Stimulated activated CD8-positive, alpha-beta memory T cell treated with anti-CD3 and anti-CD28 coated beads, Interleukin-7, amount 100 ng/mL, for 4 hours (primary cell): Measurements from ENCODE around the gene RAPGEF5.

ENCODE experiments used
- DNase-seq, 2 donors: peaks; one replicate each; pipeline ENCODE4 v3.0.0-alpha.2; 2020; ENCODE audit warnings: low read depth in 2 of 2

RAPGEF5 gene

DNA sequence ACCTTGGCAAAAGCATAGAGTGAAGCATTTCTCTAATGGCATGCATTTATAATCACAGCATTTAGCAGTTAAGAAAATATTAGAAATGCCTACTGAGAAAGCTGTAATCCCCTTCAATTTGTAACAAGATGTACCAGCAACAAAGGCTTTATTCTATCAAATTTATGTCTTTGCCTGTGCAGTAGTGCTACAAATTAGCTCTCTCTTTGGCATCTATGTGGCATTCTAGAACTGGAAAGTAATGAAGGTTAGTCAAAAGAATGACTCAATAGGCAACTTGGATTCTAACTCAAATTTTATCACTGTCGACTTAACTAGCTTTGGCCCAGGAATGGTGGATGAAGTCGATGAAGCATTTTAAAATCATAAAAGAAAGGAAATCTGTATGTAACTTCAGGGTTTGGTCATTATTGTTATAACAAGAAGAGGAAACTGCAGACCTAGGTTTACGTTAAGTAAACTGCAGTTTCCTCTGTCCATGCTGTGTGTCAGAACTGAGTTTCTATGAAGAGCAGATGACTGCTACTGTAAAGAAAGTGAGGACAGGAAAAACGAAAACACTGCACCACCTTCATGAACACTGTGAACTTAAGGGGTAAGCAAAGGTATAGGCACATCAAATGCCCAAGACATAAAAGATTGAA, 140.0 kb downstream of the RAPGEF5 start:
- no peak for DNase-seq

- no peak for DNase-seq
Measured at GRCh38 chr7:22216309-22216708, 140.6 kb downstream of the RAPGEF5 start.

GRCh38 chr7:22214000-22214399, 143.0 kb downstream of the RAPGEF5 start:
- DNase-seq: no peak

DNA sequence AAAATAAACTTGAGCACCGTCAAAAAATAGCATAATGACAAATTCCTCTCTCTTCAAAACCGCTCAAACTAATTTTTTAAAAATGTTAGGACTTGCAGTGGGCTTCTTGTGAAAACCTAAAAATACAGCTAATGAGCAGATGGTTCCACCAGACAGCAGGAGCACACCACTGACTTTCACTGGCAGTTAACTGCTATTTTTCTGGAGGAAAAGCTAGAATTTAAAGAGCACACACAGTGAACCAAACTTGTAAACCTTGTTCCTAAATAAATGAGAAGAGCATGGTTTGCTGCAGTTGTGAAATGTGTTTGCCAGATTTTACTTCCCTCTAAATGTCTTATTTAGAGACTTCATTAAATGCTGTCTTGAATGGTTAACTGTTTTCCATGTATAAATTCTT, 143.9 kb downstream of the RAPGEF5 start:
- DNase-seq: no peak

DNA sequence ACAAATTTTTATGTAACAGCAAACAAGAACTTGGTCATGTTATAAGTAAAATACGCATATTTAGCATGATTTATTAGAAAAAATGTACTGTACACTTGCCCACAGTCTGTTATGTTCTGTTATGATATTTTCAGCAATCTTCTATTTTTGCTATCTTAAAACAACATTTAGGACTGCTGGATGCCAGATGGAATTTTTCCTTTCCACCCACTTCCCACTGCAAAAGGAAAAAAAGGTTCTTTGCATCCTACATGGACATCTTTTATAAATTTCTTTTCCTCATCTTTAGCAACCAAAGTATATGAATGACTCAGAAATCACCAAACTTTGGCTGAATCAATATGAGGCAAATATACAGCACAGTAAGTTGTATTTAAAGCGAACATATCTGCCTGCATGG, 146.0 kb downstream of the RAPGEF5 start:
- DNase-seq: no peak

GRCh38 chr7:22210355-22210754, 146.6 kb downstream of the RAPGEF5 start:
- no peak for DNase-seq

DNA sequence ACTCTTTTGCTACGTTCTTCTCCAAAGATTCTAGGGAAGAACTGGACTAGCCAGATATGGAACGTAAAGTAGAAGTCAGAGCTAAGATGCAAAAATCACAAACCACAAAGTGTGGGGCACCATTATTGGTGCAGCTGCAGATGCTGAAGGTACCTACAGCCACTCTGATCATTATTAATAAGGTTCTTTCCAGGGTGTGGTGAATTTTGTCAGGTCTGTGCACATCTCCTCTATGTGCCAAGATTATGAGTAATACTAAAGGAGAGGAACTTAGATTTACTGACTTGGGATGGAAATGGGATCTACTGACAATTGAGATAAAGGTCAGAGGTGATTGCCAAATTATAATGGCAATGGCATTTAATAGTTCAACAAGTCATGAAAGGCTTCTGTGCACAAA, 148.2 kb downstream of the RAPGEF5 start:
- DNase-seq: no peak

GRCh38 chr7:22207724-22208225, 149.2 kb downstream of the RAPGEF5 start:
- no peak for DNase-seq

GRCh38 chr7:22205631-22206030, 151.3 kb downstream of the RAPGEF5 start:
- DNase-seq: no peak

DNA sequence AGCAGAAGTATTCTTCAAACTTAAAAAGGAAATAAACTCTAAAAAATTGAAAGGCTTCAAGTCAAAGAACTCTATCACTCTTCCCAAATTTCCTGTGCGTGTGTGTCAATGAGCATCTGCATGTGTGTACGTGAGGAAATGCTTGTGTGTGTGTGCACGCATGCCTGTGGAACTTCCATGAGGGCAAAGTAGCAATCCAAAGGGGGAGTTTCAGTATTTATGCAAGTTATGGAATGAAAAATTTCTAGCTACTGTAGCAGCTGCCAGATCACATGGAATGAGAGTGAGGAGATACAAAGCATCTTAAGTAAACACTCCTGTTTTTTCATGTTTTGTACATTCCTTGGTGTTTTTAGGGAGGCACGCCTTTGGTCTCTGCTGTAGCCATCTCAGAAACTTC, 152.6 kb downstream of the RAPGEF5 start:
- DNase-seq: no peak

DNA sequence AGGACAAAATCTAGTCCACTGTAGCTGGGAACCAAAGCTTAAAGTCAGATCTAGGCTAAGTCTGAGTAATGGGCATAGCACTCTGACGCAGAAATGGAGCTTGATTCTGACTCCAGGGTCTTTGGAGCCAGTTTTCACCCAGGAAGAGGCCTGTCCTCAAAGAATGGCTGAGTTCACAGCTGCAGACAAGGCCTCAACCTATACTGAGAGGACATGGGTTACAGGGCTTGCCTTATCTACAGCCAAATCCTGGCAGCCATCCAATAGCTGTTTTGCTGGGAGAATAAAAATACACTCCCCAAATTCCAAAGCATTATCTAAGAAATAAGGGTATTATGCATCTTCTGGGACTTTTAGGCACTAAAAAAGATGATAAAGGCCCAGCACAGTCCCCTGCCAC, 154.8 kb downstream of the RAPGEF5 start:
- no peak for DNase-seq

DNA sequence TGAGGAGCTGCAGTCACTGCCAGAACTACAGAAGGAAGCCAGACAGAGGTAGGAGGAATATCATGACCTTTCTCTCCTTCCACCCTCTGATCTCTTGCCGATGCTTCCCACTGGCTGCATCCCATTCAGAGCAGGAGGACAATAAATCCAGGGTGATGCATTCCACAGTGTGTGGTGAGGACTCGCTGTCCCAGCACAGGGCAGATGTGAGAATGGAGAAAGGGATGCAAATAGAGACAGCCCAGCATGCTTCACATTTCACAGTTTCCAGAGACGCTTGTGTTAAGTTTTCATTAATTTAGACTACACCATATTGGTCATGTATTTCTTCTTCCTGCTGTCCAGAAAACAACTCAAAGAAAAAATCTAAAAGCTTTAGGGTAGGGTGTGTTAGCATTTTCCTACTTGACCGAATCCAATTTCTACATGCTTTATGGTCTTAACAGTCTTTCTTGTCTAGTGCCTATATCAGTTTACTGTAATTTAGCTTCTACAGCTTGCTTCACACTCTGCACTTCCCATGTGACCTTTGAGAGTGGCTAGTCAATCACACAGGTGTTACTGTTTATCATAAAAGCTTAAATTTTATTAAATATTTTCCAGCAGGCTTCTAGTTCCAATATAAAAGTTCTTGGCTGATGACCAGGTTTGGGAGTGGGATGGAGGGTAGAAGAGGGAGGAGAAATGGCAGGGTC, 155.6 kb downstream of the RAPGEF5 start:
- no peak for DNase-seq

DNA sequence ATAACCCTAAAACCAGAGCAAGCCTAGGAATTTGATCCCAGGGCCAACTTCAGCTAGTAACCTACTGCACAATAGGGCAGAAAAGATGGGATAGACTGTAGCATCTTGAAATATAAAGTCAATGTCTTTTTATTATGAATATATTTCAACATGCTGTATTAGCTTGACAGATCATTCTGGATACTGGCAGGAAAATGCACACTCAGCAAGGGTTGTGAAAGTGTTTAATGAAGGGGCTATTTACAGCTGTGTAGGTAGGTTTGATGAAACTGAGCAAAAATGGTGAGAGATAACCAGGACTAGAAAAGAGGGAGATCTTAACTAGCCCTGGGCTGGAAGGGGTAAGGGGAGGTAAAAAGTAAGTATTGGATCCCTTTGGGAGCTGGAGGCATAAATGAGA, 156.2 kb downstream of the RAPGEF5 start:
- DNase-seq: no peak

DNA sequence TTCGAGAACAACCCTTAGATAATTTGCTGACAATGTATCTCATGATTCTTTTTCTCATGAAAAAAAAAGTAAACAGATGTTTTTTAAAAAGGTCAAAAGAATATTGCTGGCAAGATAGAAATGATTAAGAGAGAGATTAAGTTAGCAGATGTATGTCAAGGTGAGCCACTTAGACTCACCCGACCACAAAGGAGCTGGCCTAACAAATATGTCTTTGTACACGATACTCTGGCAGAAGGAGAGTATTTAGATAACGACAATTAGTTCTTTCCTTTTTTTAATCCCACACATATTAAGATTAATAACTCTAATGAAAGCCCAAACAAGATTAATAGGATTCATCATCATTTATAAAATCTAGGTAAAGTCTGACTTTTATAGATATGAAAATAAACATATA, 156.7 kb downstream of the RAPGEF5 start:
- DNase-seq: no peak

- no peak for DNase-seq
Measured at GRCh38 chr7:22197376-22197775, 159.6 kb downstream of the RAPGEF5 start.

- DNase-seq: no peak
Measured at GRCh38 chr7:22196429-22196828, 160.5 kb downstream of the RAPGEF5 start.

DNA sequence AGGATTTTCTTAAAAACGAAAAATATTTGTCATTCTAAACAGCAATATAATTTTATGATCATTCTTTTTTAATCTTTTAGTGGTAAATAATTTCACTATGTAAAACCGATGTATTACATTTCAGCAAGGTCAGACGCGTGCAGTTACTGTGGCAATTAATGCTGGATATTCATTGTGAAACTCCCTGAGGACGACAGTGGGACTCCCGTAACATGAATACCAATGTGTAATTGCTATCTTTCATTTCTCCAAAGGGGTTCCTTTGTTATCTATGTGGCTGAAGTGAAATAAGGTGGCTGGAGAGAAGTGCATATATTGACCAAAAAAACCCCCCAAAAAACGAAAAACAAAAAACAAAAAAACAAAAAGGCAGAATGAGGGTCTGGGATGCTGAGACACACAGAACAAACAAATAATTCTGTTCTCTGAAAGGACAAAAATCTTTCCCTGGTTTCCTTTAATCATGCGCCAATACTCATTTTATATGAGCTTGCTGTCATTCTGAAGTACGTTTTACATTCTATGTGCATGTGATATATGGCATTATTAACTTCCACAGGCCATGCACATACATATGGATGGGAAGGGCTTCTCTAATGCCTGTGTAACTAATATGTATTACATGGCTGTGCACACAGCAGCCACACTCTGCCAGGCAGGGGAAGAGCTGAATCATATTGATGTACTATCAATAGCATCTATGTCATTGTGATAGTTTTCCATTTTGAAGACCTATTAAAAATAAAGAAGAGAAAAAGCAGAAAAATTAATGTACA, 161.4 kb downstream of the RAPGEF5 start:
- DNase-seq: no peak

DNA sequence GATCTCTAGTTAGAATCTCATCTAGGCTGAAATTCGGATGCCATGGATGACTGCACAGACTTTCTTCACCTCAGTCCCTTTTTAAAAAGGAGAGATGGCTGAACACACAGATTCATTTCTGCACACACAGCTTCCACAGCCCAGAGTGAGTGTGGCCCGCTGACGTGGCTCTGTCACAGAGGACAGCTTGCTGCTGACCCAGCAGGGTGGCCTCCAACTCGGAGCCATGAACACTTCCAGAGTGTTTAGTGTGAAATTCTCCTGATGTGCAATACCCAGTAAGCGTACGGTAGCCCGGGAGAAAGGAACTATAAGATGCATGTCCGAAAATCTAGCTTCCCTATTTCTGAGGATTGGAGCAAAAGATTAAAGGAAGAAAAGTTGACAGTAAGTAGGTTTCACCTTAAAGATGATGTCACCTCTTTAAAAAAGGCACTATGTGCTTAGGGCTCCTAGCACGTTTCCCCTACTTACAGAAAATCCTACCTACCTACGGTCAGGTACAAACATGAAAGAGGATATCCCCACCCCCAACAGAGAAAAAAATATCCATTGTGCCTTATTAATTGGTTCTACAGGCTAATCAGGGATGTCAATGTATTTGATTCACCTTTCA, 162.2 kb downstream of the RAPGEF5 start:
- no peak for DNase-seq

DNA sequence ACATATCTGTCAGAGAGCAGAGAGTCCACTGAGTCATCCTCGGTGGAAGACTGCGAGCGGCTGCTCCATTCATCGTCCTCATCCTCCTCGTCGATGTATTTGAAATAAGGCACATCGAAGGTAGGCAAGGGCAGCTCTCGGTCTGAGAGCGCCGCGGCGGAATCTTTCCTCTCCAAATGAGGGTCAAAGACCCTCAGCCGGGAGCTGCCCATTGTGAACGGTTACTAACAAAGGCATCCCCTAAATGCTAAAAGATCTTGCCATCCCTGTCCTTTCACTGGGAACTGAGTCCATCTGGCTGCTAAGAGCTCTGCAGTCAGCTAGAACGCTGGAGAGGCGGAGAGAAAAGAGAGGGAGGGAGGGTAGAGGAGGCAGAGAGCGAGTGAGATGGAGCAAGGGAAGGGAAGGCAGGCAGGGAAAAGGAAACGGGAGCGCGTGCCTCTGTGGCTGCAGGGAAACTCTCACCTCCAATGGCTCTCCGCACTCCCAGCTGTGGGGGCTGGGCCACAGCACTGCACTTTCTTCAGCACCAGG, 163.4 kb downstream of the RAPGEF5 start:
- no peak for DNase-seq

GRCh38 chr7:22192801-22193200, 164.2 kb downstream of the RAPGEF5 start:
- DNase-seq: no peak

DNA sequence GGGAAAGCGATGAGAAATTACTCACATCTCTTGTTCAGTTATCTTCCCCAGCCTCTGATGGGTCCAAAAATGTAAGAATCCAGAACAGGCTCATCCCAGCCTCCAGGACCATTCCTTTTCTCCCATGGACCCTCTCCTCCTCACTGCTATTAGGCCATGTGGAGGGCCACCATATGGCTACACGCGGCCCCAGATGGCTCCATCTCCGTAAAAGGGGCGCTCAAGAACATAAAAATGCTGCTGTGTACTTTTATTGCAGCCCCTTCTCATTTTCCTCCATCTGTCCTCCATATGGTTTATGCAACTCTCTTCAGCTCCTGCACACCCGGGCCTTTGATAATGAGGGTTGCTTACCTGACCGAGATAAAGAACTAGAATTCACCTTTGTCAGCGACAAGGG, 166.2 kb downstream of the RAPGEF5 start:
- no peak for DNase-seq

GRCh38 chr7:22189741-22190140, 167.2 kb downstream of the RAPGEF5 start:
- DNase-seq: no peak
